HG03378 (cell line): Measurements from ENCODE around the gene FBP1.

ENCODE experiments used
- ATAC-seq: cut with Tn5 transposase; IDR thresholded peaks from one replicate; pipeline ENCODE4 v1.9.1; 2021; ENCODE audit warnings: mild to moderate bottlenecking, moderate library complexity; ENCODE audit not compliant: unreplicated experiment

Gene FBP1

DNA sequence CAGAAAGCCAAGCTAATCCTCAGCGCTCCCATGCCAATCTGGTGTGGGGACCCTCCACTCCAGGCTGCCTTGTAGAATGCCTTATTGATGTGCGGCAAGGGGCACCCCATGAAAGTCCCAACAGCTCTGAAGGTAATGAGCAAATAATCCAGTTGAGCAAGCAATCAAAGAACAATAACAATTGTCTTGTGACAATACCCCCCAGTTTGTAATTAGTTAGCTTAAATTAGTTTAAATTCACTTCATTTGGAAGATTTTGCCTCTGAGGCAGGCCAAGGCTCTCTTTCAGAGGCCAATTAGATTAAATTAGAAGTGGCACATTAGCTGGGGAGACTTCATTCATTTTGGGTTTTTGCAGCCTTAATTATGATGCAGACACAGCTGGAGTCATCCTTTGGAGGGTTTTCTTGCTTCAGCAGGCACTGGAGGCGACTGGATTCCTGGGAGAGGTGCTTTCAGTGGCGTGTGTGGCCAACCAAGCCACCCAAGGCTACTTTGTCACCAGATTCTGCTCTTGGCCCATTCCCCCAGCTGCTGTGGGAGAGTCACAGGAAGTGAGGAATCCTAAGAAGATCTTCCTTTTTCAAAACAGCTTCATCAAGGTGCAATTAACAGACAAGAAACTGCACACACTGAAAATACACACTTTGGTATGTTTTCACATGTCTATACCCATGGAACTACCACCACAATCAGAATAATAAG, 17.9 kb upstream of the FBP1 start:
- no peak for ATAC-seq

DNA sequence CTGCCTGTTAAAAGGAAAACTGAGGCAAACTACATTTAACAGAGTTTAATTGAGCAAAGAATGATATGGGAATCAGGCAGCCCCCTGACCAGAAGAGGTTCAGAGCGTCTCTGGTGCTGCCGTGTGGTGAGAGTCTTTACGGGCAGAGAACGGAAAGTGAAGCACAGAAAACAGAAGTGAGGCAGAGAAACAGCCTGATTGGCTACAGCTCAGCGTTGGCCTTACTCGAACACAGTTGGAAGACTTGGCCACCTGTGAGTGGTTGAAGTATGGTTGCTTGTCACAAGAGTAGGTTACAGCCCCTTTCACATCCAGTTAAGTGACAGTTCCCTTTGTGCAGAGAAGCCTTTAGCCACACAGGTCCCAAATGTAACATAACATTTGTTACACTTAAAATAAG, 16.9 kb upstream of the FBP1 start:
- peak; percentile 92 for ATAC-seq

DNA sequence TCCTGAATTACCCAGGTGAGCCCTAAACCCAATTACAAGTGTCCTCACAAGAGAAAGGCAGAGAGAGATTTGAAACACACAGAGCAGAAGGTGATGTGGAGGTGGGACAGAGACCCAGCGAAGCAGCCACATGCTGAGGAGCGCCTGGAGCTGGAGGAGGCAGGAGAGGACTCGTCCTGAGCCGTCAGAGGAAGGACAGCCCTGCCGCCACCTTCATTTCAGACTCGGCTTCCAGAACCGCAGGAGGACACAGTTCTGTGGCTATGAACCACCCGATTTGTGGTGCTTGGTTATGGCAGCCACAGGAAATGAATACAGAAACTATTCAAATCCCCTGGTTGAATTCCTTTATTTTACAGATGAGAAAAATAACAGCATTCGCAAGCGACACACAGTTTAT, 16.4 kb upstream of the FBP1 start:
- ATAC-seq: no peak

DNA sequence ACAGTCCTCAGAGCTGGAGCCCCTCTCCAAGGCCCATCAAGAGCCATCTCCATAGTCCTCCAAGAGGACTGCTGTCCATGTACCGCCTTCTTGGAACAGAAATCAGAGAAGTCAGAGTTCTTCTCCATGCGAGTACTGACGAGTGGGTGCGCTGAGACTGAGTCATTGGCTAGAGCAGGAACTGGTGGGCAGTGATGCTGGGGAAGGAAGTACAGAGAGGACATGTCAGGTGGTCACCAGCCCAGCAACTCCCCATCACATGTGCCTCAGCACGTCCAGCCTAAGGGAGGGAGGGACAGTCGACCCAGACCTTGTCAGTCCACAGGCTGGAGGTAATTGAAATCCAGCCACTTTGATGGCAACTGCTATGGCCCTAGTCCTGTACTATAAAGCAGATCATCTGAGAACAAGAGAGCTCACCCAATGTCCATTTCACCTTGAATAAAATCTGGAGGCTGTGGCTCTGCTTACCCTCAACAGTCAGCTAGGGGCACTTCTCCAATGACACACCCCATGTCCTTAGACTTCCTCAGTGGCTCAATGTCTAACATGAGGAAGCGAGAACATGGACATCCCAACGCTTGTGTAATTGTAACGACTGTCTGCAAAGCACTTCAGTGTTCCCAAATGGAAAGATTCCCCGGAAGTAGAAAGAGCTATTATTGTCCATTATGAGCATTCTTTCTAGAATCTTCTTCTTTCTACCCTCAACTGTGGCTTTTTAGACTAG, 15.0 kb upstream of the FBP1 start:
- no peak for ATAC-seq

DNA sequence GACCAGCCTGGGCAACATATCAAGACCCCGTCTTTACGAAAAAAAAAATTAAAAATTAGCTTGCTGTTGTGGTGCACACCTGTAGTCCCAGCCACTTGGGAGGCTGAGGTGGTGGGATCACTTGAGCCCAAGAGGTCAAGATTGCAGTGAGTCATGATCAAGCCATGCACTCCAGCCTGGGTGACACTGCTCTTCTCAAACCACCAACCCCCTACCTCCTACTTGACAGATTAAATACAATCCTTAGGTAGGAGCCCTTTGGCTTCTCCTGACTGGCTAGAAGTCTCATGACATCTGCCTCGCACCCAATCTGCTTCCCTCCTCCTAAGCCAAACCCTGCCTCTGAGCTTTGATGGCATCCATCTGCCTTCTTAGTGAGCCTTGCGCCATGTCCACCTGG, 11.6 kb upstream of the FBP1 start:
- no peak for ATAC-seq

DNA sequence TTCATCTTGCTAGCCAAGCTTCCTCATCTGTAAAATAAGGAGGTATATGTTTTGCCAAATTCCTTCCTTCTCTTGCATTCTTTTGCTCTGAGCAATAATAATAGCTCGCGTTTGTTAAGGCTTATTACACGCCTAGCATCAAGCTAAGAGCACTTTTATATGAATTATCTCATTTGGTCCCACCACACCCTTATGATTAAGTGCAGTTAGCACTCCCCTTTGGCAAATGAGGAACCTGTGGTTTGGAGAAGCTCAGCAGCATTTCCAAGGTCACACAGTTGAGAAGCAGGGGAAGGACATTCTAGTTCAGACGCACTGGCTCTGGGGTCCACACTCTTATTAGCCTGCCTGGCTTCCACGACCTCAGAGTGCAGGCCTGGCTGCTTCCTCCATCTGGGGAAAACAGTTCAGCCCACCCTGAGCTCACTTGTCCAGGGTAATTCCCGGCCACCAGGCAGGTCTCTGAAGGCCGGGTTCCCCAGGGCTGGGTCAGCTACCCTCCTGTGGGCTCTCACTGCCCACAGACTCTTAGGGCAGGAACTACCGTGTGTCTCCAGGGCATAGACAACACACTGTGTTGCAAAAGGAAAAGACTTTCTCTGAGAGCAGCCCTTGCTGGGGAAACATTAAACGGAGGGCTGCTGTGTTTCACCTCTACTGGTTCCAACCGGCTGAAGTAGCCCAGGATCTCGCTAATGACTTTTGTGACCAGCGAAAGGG, 9.9 kb upstream of the FBP1 start:
- ATAC-seq: no peak

DNA sequence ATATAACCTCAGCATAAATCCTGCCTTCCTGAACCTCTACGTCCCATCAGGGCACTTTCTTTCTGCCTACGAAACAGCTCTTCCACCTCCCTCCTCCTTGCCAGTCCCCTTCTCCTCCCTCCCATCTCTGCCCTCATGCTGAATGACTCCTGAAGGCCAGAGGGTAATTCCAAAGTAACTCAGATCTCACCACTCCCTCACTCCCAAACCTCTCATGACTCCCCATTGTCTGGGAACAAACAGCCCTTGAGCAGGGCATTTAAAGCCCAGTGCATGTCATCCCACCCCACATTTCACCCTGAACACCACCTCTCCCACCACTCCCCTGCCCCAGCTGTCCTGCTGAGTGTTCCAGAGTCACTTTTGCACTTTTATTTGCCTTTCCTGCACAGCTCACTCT, 8.9 kb upstream of the FBP1 start:
- ATAC-seq: no peak

DNA sequence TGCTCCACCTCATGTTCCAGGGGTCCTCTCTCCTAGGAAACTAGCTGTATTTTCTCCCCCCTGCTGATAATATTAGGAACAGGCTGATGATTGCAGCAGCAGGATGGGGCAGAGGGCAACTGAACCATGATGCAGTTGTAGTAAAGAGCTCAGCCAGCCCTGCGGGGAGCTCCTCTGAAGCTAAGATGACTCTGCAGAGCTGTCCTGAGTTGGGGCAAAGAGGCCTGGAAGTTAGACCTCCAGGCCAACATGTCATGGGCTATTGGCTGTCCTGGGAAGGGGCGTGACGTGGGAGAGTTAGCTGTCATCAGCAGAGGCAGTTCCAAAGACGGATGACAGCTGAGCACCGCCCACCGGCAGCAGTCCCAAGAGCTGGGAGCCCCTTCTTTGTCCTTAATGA, 6.6 kb upstream of the FBP1 start:
- no peak for ATAC-seq

DNA sequence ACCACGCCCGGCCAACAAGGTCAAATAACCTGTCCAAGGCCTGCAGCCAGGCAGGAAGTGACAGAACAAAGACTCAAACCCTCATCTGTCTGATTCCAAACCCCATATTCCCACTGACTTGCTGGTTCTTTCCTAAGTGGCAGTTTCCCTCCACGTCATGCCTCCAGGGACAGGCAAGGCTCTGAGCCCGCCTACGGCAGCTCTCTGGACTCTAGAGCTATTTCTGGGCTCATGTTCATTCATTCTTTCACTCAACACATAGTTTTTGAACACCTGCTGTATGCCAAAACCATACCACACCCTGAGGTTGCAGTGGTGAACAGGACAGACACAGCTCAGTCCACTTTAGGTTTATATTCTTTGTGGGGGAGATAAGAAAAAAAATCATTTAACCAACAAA, 5.2 kb upstream of the FBP1 start:
- no peak for ATAC-seq

DNA sequence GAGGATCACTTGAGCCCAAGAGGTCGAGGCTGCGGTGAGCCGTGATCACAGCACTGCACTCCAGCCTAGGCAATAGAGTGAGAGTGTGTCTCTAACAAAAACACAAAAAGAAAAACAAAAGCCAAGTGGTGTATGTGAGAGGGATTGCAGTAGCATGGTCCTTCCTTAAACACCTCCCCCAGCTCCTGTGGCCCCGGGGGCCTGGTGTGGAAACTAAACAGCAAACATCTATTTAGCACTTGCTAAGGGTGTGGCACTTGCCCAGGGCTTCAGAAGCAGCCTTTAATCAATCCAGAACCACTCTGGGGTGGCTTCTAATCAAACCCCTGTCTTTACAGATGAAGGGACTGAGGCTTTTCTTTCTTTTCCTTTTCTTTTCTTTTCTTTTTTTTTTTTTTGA, 4.4 kb upstream of the FBP1 start:
- no peak for ATAC-seq

DNA sequence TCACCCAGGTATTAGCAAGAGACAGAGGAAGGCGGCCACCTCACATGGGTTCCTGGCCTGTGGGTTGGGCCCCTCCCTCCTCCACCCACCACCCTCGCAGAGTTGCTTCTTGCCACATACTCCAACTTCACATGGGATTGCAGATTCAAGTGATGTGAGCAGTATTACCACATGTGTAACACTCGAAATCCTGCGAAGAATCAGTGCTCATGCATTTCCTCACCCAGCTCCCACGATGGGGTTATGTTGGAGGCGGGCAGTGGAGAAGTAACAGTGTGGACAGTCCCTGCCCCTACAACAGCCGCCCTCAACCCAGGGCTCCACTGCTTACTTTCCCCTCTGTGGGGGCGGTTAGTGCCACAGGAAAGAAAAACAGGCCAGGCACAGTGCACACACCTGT, 3.9 kb upstream of the FBP1 start:
- no peak for ATAC-seq

DNA sequence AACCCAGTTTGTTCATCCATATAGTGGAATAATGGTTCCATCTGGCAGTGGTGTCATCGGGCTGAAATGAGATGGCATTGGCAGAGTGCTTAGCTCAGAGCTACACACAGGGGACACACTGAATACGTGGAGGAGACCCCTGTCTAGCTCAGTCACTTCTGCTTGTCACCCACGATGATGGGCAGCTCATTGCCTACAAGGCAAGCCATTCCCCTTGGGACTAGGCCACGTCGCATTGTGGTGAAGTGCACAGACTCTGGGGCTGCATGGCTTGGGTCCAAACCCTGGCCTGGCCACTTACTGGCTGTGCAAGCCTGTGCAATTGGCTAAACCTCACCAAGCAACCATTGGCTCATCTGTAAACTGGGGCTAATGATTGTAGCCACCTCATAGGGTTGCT, 3.2 kb upstream of the FBP1 start:
- no peak for ATAC-seq

DNA sequence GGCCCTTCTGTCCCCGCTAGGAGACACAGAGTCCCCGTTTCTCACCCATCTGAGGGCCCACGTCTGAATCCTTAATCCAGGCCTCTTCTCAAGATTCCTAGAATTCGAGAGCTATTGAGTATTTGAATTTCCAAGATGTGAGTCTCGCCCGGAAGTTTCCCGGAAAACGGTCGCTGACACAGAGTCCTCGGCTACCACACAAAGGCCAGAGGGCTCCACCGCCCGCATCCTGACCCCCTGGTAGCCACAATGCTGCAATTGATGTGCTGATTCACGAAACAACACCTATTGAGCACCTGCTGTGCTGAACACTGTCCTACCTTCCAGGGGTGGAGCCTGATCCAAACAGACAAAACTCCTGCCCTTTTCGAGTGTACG, 670 bp upstream of the FBP1 start:
- no peak for ATAC-seq

DNA sequence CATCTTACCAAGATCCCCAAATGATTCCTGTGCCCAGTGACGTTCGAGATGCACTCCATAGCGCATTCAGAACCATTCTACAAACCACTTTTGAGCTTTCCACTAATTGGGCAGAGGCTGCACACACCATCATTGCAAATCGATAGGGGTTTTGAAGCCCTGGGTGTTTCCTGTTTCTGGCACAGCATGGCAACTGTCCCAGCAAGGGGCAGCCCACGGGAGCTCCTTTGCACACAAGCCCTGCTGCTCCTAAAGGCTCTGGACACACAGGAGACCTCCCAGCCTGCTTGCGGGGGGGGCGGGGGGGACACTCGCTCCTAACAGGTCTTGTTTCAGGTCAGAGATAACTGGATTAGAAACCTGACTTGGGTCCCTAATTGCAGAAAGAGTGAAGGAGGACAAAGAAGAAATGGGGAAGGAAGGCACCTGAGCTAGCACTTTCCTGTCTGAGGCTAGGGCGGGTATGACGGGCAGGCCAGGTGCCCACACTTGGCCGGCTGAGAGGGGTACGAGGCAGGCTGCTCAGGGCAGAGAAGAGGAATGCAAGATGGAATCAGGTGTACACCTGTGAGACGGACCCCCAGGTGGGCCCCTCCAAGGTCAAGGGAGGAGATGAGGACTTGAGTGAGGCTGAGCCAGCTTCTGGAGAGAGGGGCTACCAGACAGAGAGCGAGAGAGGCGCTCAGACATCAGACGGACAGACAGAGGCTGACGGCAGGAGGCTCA, 820 bp downstream of the FBP1 start:
- no peak for ATAC-seq

DNA sequence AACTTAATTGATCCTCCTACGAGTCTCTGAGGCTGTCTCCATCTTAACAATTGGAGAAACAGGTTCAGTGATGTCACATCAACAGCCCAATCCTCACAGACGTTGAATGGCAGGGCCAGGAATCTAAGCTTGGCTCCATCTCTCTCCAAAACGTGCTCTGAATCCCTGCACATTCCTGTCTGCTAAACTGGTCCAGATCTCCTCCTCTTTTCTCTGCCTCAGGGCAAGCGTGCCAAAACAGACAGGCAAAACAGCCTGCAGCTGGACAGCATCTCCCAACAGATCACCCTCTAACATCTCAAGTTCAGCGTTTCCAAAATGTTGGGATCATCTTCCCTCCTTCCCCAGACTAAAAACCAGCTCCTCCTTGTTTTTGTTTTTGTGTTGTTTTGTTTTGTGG, 6.6 kb downstream of the FBP1 start:
- ATAC-seq: no peak

DNA sequence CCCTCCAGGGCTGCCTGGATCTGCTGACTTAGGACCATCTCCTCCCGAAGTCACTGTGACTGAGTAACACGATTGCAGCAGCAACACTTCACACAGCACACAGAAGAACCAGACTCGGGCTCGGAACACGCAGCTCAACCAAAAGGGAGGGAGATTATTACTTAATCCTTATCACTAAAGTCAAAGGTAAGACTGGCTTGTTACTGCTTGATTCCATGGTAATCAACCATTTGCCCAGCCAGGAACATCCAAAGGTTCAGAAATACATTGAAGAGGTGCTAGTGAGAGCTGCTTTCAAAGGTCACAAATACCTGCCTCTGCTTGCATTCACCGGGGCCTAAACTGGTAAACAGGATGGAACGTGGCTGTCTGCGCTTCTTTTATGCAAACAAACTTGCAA, 7.7 kb downstream of the FBP1 start:
- ATAC-seq: no peak

DNA sequence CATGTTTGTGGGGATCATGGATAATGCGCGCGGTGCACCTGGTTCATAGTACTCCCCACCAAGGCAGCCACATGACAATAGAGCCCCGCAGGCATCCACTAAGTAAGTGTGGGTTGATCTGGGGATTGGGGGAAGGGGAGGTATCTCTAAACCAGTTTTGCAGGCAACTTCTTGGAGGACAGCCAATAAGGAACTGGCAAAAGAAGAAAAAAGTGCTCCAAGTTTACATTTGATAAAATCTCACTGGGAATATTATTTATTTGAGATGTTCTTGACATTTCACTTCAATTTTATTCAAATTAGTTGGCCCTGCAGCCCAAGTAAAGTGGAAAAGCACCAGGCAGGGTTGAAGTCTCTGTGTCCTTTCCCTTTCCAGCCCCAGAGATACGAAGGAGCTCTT, 8.5 kb downstream of the FBP1 start:
- ATAC-seq: no peak

DNA sequence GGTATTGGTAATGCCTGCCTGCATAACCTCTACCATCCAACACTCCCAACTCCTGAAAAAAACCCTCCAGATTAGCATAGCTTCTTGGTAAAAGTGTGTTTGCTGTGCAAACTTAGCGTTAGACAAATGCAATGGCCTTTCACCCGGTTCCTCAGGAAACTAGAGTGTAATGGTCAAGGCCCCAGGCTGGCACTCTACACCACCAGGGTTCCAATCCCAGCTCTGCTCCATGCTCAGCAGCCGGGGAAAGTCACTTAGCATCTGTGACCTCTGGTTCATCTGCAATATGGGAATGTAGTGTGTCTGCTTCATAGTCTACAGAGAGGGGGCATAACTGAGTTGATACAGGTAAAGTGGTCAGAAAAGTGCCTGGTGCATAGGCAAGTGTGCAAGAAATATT, 9.0 kb downstream of the FBP1 start:
- no peak for ATAC-seq

DNA sequence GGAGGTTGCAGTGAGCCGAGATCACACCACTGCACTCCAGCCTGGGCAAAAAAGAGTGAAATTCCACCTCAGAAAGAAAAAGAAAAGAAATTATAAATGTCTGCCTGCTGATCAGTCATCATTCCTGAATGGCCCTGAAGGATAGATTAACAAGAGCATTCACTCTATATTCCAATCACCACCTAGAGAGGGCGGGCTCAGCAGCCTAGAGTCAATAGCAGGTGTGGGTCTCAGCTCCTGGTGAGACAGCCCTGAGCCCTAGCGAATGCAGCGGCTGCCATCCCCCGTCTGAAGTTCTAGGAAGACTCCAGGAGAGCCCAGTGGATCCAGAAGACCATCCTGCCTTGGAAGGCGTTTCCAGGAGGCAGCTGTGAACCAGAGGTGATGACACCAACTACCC, 12.0 kb downstream of the FBP1 start:
- no peak for ATAC-seq

DNA sequence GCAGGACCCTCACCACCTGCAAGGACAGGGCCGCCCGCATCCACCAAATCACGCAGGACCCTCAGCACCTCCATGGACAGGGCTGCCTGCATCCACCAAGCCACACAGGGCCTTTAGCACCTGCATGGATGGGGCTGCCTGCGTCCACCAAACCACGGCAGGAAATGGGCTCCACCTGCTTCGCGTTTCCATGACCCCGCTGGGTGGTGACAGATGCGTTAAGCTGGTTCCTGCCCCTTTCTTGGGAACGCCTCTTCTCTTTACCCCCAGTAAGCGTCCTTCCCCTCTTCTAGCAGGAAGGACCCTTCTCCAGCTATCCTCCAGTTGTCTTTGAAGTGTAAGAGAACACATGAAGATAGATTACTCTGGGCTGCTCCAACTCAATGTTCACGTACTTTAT, 13.5 kb downstream of the FBP1 start:
- no peak for ATAC-seq

DNA sequence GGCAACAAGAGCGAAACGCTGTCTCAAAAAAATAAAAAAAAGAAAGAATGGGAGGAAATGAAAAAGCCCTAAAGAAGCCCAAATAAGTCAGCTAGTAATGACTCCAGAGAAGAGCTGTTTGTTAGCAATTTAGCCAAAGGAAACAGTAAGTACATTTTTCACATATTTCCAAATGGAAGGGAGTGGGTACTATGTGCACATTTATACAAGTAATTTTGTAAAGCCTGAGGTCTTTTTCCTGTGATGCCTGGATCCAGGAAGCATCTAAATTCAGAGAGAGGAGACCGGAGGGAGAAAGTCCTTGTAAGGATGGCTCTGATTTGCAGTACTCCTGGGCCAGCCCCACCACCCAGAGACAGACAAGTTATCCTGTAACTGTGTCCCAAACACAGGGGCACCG, 14.7 kb downstream of the FBP1 start:
- ATAC-seq: no peak

DNA sequence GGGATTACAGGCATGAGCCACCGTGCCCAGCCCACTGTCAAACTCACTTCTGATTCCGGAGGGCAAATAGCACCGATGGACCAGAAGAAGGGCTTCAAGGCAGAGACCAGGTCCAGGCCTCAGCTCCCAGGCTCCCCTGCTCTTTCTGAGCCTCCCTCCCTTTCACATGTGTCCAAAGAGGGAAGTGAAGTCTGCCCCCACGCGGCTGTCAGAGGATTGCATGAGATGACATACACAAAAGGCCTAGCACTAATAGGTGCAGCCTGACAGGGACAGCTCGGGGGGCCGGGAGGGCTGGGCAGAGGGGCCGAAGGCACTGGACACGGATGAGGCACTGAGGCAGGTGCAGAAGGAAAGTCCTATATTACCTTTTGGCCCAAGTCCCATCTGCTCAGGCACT, 16.1 kb downstream of the FBP1 start:
- no peak for ATAC-seq
